GM18873 (cell line): ENCODE data around the gene CAMTA1.
"Not testable (repeated sequence)": the region's sequence is repeated elsewhere in the genome, so short reads cannot be mapped to it uniquely, and the experiment has no call there.

Experiments
- ATAC-seq: cut with Tn5 transposase; IDR thresholded peaks from one replicate; pipeline ENCODE4 v1.9.1; 2021; ENCODE audit warnings: mild to moderate bottlenecking, moderate library complexity, moderate number of reproducible peaks; ENCODE audit not compliant: unreplicated experiment, low FRiP score

Gene CAMTA1

GRCh38 chr1:7677111-7677510 is 891.9 kb downstream of the CAMTA1 start:
- no peak for ATAC-seq

- no peak for ATAC-seq
These were observed 892.6 kb downstream of the CAMTA1 start for GRCh38 chr1:7677815-7678214.

- no peak for ATAC-seq
These were observed 893.4 kb downstream of the CAMTA1 start for GRCh38 chr1:7678491-7679158.

GRCh38 chr1:7679159-7679872 is 894.1 kb downstream of the CAMTA1 start:
- no peak for ATAC-seq

GRCh38 chr1:7679873-7680206 is 894.6 kb downstream of the CAMTA1 start:
- ATAC-seq = no peak

GRCh38 chr1:7680207-7680954 is 895.1 kb downstream of the CAMTA1 start:
- no peak for ATAC-seq

GRCh38 chr1:7680955-7681268 is 895.7 kb downstream of the CAMTA1 start:
- ATAC-seq = no peak

GRCh38 chr1:7681401-7681800 is 896.1 kb downstream of the CAMTA1 start:
- no peak for ATAC-seq

- ATAC-seq = no peak
These were observed 898.3 kb downstream of the CAMTA1 start for GRCh38 chr1:7683521-7683920.

GRCh38 chr1:7684132-7684531 is 898.9 kb downstream of the CAMTA1 start:
- ATAC-seq = no peak

GRCh38 chr1:7684861-7685635 is 899.8 kb downstream of the CAMTA1 start:
- no peak for ATAC-seq

- no peak for ATAC-seq
These were observed 901.1 kb downstream of the CAMTA1 start for GRCh38 chr1:7686301-7686850.

- ATAC-seq = no peak
These were observed 902.2 kb downstream of the CAMTA1 start for GRCh38 chr1:7687411-7687810.

- ATAC-seq = no peak
These were observed 903.4 kb downstream of the CAMTA1 start for GRCh38 chr1:7688659-7689058.

GRCh38 chr1:7689307-7689706 is 904.1 kb downstream of the CAMTA1 start:
- ATAC-seq = not testable (repeated sequence)

GRCh38 chr1:7690076-7690475 is 904.8 kb downstream of the CAMTA1 start:
- no peak for ATAC-seq

- ATAC-seq = no peak
These were observed 905.4 kb downstream of the CAMTA1 start for GRCh38 chr1:7690496-7691182.

- ATAC-seq = no peak
These were observed 906.3 kb downstream of the CAMTA1 start for GRCh38 chr1:7691576-7691975.

- ATAC-seq = no peak
These were observed 906.8 kb downstream of the CAMTA1 start for GRCh38 chr1:7692005-7692404.

- ATAC-seq = not testable (repeated sequence)
These were observed 907.8 kb downstream of the CAMTA1 start for GRCh38 chr1:7693037-7693436.
